RPMI8226 (cell line): ENCODE results near the gene OLFML2B.

Source experiments
- DNase-seq: peaks from one replicate; pipeline ENCODE4 v3.0.0-alpha.2; 2015

OLFML2B gene

GRCh38 chr1:161941726-161942436 lies 81.8 kb downstream of the OLFML2B start:
- no peak for DNase-seq

- no peak for DNase-seq
These were observed 82.6 kb downstream of the OLFML2B start for GRCh38 chr1:161940866-161941591.

- no peak for DNase-seq
These were observed 86.9 kb downstream of the OLFML2B start for GRCh38 chr1:161936786-161937185.

- DNase-seq: no peak
These were observed 88.4 kb downstream of the OLFML2B start for GRCh38 chr1:161935264-161935663.

- DNase-seq: no peak
These were observed 89.8 kb downstream of the OLFML2B start for GRCh38 chr1:161933592-161934588.
